ENCODE measurements around the gene DNAJB6. TPM values are rescaled to one million over a fixed set of nuclear protein-coding genes. Genes with fewer than 3 reads are reported as not detected.

DNAJB6 gene
- total and polyA plus RNA-seq, 5 donors, result 154 to 183 (median 170) TPM

- H3K27me3 ChIP-seq (ENCODE audit: control insufficient read depth, insufficient read depth), result no peaks in the 10 kb centered on the region
- H3K9me3 ChIP-seq (ENCODE audit: control insufficient read depth, low read length), result no peaks in the 10 kb centered on the region
- no peak overlapping the region for H3K4me3 ChIP-seq (ENCODE audit: low read length)
- intact Hi-C loops (cut with DNase I), result no loop called here
- H3K27ac ChIP-seq (ENCODE audit: low read length), result no peak overlapping the region
- WGBS, result 56% methylated on average over 6 of the region's 6 CpGs
- DNase-seq (no peak), ATAC-seq (no peak)
- H3K4me1 ChIP-seq (ENCODE audit: control insufficient read depth, insufficient read depth, low read length), result peaks cover 24% of the 10 kb centered on the region
Observed at GRCh38 chr7:157352516-157352915, 15.7 kb downstream of the DNAJB6 start.

DNA sequence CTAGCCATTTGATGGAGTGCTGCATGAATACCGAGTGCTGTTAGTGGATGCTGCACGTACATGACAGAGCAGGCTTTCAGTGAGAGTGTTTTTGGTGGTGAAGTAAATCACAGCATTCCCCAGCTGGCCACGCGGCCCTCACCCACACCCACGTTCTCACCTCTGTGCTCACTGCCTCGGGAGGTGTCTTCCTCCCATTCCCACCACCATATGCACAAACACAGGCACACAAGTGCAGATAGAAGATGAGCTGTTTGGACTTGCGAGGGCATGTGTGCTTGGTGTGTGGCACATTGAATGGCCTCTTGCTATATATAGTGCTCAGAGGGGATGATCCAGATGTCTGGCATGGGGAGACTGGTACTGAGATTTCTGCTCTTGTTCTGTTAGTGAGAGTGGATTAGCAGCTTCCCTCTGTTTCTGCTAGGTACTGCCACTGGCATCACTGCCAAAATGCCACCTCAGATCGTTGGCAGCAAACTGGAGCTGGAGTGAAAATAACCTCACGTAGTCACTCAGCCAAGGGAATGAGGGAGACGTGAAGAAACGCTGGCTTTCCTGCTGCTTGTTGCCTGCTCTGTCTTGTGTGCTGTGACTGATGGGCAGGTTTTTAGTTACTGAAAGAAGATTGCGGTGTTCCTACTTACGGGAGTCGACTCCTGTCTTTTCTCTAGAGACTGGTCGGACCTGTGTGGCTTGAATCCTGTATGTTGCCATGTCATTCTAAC, 19.1 kb downstream of the DNAJB6 start:
- Histone ChIP-seq H3K4me1 (ENCODE audit: control insufficient read depth, insufficient read depth, low read length) (peaks cover 27% of the 10 kb centered on the region), H3K4me3 (ENCODE audit: low read length) (no peak overlapping the region), H3K27me3 (ENCODE audit: control insufficient read depth, insufficient read depth) (no peaks in the 10 kb centered on the region), H3K27ac (ENCODE audit: low read length) (peak overlapping the region; percentile 76), H3K9me3 (ENCODE audit: control insufficient read depth, low read length) (no peaks in the 10 kb centered on the region)
- intact Hi-C loops (cut with DNase I), result no loop called here
- DNase-seq (no peak), ATAC-seq (peak; percentile 73 to 84)
- 33% methylated on average over 15 of the region's 15 CpGs for WGBS

- 75% methylated on average over 21 of the region's 24 CpGs for WGBS
- no peak overlapping the region for H3K4me3 ChIP-seq (ENCODE audit: low read length)
- intact Hi-C loops (cut with DNase I), result no loop called here
Observed at GRCh38 chr7:157357129-157358040, 20.6 kb downstream of the DNAJB6 start.

GRCh38 chr7:157358041-157358752, 21.4 kb downstream of the DNAJB6 start:
- ATAC-seq, result peak; percentile 15 to 33
- WGBS, result 75% methylated on average over 13 of the region's 13 CpGs
- intact Hi-C loops (cut with DNase I), result no loop called here
- Histone ChIP-seq H3K9me3 (ENCODE audit: control insufficient read depth, low read length) (no peaks in the 10 kb centered on the region), H3K27ac (ENCODE audit: low read length) (peak overlapping the region; percentile 67), H3K4me1 (ENCODE audit: control insufficient read depth, insufficient read depth, low read length) (peaks cover 23% of the 10 kb centered on the region), H3K27me3 (ENCODE audit: control insufficient read depth, insufficient read depth) (no peaks in the 10 kb centered on the region), H3K4me3 (ENCODE audit: low read length) (no peak overlapping the region)
- no peak for DNase-seq

More at GRCh38 chr7:157357129-157358040, 20.6 kb downstream of the DNAJB6 start:
- H3K27ac ChIP-seq (ENCODE audit: low read length), result peak overlapping the region; percentile 67
- DNase-seq, result no peak
- peaks cover 26% of the 10 kb centered on the region for H3K4me1 ChIP-seq (ENCODE audit: control insufficient read depth, insufficient read depth, low read length)
- H3K9me3 ChIP-seq (ENCODE audit: control insufficient read depth, low read length), result no peaks in the 10 kb centered on the region
- no peaks in the 10 kb centered on the region for H3K27me3 ChIP-seq (ENCODE audit: control insufficient read depth, insufficient read depth)
- no peak for ATAC-seq

DNA sequence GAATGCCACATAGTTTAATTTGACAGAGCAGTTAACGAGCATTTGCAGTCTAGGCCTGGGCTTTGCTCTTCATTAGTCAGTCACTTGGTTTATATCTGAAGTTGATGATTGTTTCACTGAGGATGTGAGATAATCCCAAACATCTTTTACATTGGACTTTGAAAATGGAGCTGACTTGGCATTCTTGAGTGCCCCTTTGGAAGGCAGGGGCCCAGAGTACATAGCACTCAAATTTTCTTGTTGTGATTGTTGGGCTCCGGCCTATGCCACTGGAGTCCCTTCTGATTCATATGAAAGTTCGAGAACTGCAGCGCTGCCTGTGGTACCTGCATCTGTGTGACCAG, 21.9 kb downstream of the DNAJB6 start:
- Histone ChIP-seq H3K27ac (ENCODE audit: low read length) (peak overlapping the region; percentile 26), H3K4me1 (ENCODE audit: control insufficient read depth, insufficient read depth, low read length) (peaks cover 23% of the 10 kb centered on the region), H3K9me3 (ENCODE audit: control insufficient read depth, low read length) (no peaks in the 10 kb centered on the region), H3K27me3 (ENCODE audit: control insufficient read depth, insufficient read depth) (no peaks in the 10 kb centered on the region), H3K4me3 (ENCODE audit: low read length) (no peak overlapping the region)
- DNase-seq, result no peak
- intact Hi-C loops (cut with DNase I), result no loop called here
- WGBS, result 64% methylated on average over 4 of the region's 4 CpGs
- no peak for ATAC-seq

- peak overlapping the region; percentile 23 for H3K27ac ChIP-seq (ENCODE audit: low read length)
- intact Hi-C loops (cut with DNase I), result no loop called here
- DNase-seq (no peak), ATAC-seq (no peak)
- H3K4me1 ChIP-seq (ENCODE audit: control insufficient read depth, insufficient read depth, low read length), result peaks cover 23% of the 10 kb centered on the region
- WGBS, result 57% methylated on average over 5 of the region's 5 CpGs
- no peak overlapping the region for H3K4me3 ChIP-seq (ENCODE audit: low read length)
- no peaks in the 10 kb centered on the region for H3K27me3 ChIP-seq (ENCODE audit: control insufficient read depth, insufficient read depth)
- H3K9me3 ChIP-seq (ENCODE audit: control insufficient read depth, low read length), result no peaks in the 10 kb centered on the region
Observed at GRCh38 chr7:157359581-157359980, 22.8 kb downstream of the DNAJB6 start.

GRCh38 chr7:157360483-157361025, 23.8 kb downstream of the DNAJB6 start:
- Histone ChIP-seq H3K4me3 (ENCODE audit: low read length) (no peak overlapping the region), H3K27me3 (ENCODE audit: control insufficient read depth, insufficient read depth) (no peaks in the 10 kb centered on the region), H3K9me3 (ENCODE audit: control insufficient read depth, low read length) (no peaks in the 10 kb centered on the region), H3K27ac (ENCODE audit: low read length) (no peak overlapping the region), H3K4me1 (ENCODE audit: control insufficient read depth, insufficient read depth, low read length) (peaks cover 19% of the 10 kb centered on the region)
- 61% methylated on average over 3 of the region's 3 CpGs for WGBS
- ATAC-seq (no peak), DNase-seq (no peak)
- intact Hi-C loops (cut with DNase I), result no loop called here

DNA sequence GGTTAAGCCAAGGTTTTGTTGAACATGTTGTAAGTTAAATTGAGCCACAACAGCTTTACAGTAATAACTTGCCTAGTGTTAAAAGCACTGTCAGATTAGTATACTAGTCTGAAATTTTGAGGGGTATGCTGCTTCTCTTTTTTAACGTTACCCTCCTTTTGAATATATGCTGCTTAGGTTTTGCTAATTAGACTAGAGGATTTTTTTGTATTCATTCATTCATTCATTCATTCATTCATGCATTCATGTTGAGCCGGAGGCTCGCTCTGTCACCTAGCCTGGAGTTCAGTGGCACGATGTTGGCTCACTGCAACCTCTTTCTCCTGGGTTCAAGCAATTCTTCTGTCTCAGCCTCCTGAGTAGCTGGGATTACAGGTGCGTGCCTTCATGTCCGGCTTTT, 24.7 kb downstream of the DNAJB6 start:
- H3K27ac ChIP-seq (ENCODE audit: low read length), result no peak overlapping the region
- WGBS, result 95% methylated on average over 6 of the region's 6 CpGs
- no peaks in the 10 kb centered on the region for H3K27me3 ChIP-seq (ENCODE audit: control insufficient read depth, insufficient read depth)
- no peaks in the 10 kb centered on the region for H3K9me3 ChIP-seq (ENCODE audit: control insufficient read depth, low read length)
- intact Hi-C loops (cut with DNase I), result no loop called here
- no peak for DNase-seq
- H3K4me1 ChIP-seq (ENCODE audit: control insufficient read depth, insufficient read depth, low read length), result peaks cover 12% of the 10 kb centered on the region
- no peak overlapping the region for H3K4me3 ChIP-seq (ENCODE audit: low read length)
- no peak for ATAC-seq

DNA sequence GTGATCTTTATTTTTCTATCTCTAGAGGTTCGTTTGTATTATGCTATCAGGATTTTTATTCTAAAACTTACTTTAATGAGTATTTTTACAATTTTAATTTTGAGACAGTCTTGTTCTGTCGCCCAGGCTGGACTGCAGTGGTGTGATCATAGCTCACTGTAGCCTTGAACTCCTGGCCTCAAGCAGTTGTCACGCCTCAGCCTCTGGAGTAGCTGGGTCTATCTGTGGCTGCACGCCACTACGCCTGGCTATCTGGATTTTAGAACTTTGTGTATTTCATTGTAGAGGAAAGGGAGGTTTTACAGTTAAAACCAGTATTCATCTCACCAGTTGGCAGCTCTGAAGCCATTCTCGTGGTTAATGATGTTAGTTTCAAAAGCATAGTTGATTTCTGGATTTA, 25.9 kb downstream of the DNAJB6 start:
- Histone ChIP-seq H3K4me3 (ENCODE audit: low read length) (no peak overlapping the region), H3K9me3 (ENCODE audit: control insufficient read depth, low read length) (no peaks in the 10 kb centered on the region), H3K27ac (ENCODE audit: low read length) (no peak overlapping the region), H3K4me1 (ENCODE audit: control insufficient read depth, insufficient read depth, low read length) (peaks cover 11% of the 10 kb centered on the region), H3K27me3 (ENCODE audit: control insufficient read depth, insufficient read depth) (no peaks in the 10 kb centered on the region)
- WGBS, result 78% methylated on average over 6 of the region's 6 CpGs
- ATAC-seq (no peak), DNase-seq (no peak)
- intact Hi-C loops (cut with DNase I), result no loop called here

GRCh38 chr7:157366722-157367121, 29.9 kb downstream of the DNAJB6 start:
- Histone ChIP-seq H3K4me3 (ENCODE audit: low read length) (no peak overlapping the region), H3K27me3 (ENCODE audit: control insufficient read depth, insufficient read depth) (no peaks in the 10 kb centered on the region), H3K9me3 (ENCODE audit: control insufficient read depth, low read length) (no peaks in the 10 kb centered on the region), H3K27ac (ENCODE audit: low read length) (no peak overlapping the region), H3K4me1 (ENCODE audit: control insufficient read depth, insufficient read depth, low read length) (no peaks in the 10 kb centered on the region)
- no peak for DNase-seq
- no peak for ATAC-seq
- 96% methylated on average over 8 of the region's 8 CpGs for WGBS
- intact Hi-C loops (cut with DNase I), result no loop called here

GRCh38 chr7:157368955-157369354, 32.2 kb downstream of the DNAJB6 start:
- WGBS, result 93% methylated on average over 7 of the region's 7 CpGs
- intact Hi-C loops (cut with DNase I), result no loop called here
- Histone ChIP-seq H3K9me3 (ENCODE audit: control insufficient read depth, low read length) (no peaks in the 10 kb centered on the region), H3K4me3 (ENCODE audit: low read length) (no peak overlapping the region), H3K27me3 (ENCODE audit: control insufficient read depth, insufficient read depth) (no peaks in the 10 kb centered on the region), H3K27ac (ENCODE audit: low read length) (no peak overlapping the region), H3K4me1 (ENCODE audit: control insufficient read depth, insufficient read depth, low read length) (no peaks in the 10 kb centered on the region)
- DNase-seq, result no peak
- no peak for ATAC-seq
